HEK293 (cell line): Measurements from ENCODE around the gene USHBP1.
A peak's percentile ranks its signal among the peaks of the same experiment; 100 is the strongest.

Experiments
- CTCF ChIA-PET: fragments of 350-600 bp; formaldehyde crosslinking; extraction: SDS; loops from one replicate; lab custom pipeline; 2021; ENCODE audit warnings: antibody characterized with exemption; lab: Yijun Ruan, JAX
- POLR2A ChIA-PET: fragments of 300-600 bp; formaldehyde crosslinking; extraction: SDS; loops from one replicate; lab custom pipeline; 2020; ENCODE audit warnings: antibody characterized with exemption, inconsistent platforms; lab: Yijun Ruan, JAX
- H3K27ac ChIP-seq: fragments of 200-500 bp; sonication (Bioruptor generic); 2 replicates; pipeline ENCODE4 v1.5.1; 2014; ENCODE audit warnings: low read depth, low read length, control low read depth, inconsistent platforms; ENCODE audit errors: extremely low read depth
- H3K36me3 ChIP-seq, 2 experiments: fragments of 200-500 bp in 1 of 2; sonication (Bioruptor generic) in 1 of 2; 1 replicate in 1 of 2; 2 replicates in 1 of 2; pipeline ENCODE4 v1.5.1; 2014 to 2017; ENCODE audit warnings: inconsistent platforms in 2 of 2, low read length in 2 of 2; ENCODE audit not compliant: control insufficient read depth in 2 of 2, insufficient read depth in 1 of 2
- H3K4me1 ChIP-seq: fragments of 200-500 bp; sonication (Bioruptor generic); 2 replicates; pipeline ENCODE4 v1.5.1; 2014; ENCODE audit warnings: mild to moderate bottlenecking, low read length, inconsistent platforms; ENCODE audit not compliant: control insufficient read depth, insufficient read depth
- H3K4me3 ChIP-seq: 2 replicates; pipeline ENCODE4 v1.5.1; 2011; ENCODE audit warnings: low read depth, mild to moderate bottlenecking, control low read depth, low read length, moderate library complexity
- H3K9me3 ChIP-seq: fragments of 200-500 bp; sonication (Bioruptor generic); 2 replicates; pipeline ENCODE4 v1.5.1; 2014; ENCODE audit warnings: low read depth, low read length, inconsistent platforms; ENCODE audit not compliant: control insufficient read depth, insufficient read depth
- BCL11B ChIP-seq: fragments of 450-650 bp; formaldehyde crosslinking; IDR thresholded peaks from 2 replicates; pipeline ENCODE4 v1.5.1; 2016; ENCODE audit warnings: low read depth, missing biosample characterization, missing genetic modification characterization
- CTCF ChIP-seq: fragments of 450-650 bp; formaldehyde crosslinking; IDR thresholded peaks from 2 replicates; pipeline ENCODE4 v1.5.1; 2016; ENCODE audit warnings: missing biosample characterization, missing genetic modification characterization
- ZFP3 ChIP-seq: fragments of 450-650 bp; formaldehyde crosslinking; IDR thresholded peaks from 2 replicates; pipeline ENCODE4 v1.5.1; 2016; ENCODE audit warnings: low read depth, missing biosample characterization, missing genetic modification characterization
- ZNF10 ChIP-seq: fragments of 450-650 bp; formaldehyde crosslinking; IDR thresholded peaks from 2 replicates; pipeline ENCODE4 v1.5.1; 2017; ENCODE audit warnings: missing biosample characterization, missing genetic modification characterization
- ZNF121 ChIP-seq: fragments of 450-650 bp; formaldehyde crosslinking; IDR thresholded peaks from 2 replicates; pipeline ENCODE4 v1.5.1; 2016; ENCODE audit warnings: missing biosample characterization, missing genetic modification characterization
- ZNF423 ChIP-seq: fragments of 450-650 bp; formaldehyde crosslinking; IDR thresholded peaks from 2 replicates; pipeline ENCODE4 v1.5.1; 2016; ENCODE audit warnings: missing biosample characterization, missing genetic modification characterization
- ZNF48 ChIP-seq: fragments of 450-650 bp; formaldehyde crosslinking; IDR thresholded peaks from 2 replicates; pipeline ENCODE4 v1.5.1; 2016; ENCODE audit warnings: missing biosample characterization, missing genetic modification characterization
- ZNF548 ChIP-seq: fragments of 450-650 bp; formaldehyde crosslinking; IDR thresholded peaks from 2 replicates; pipeline ENCODE4 v1.5.1; 2016; ENCODE audit warnings: missing biosample characterization, missing genetic modification characterization
- ZNF623 ChIP-seq: fragments of 450-650 bp; formaldehyde crosslinking; IDR thresholded peaks from 2 replicates; pipeline ENCODE4 v1.5.1; 2016; ENCODE audit warnings: missing biosample characterization, missing genetic modification characterization
- ZNF624 ChIP-seq: fragments of 450-650 bp; formaldehyde crosslinking; IDR thresholded peaks from 2 replicates; pipeline ENCODE4 v1.5.1; 2017; ENCODE audit warnings: missing biosample characterization, missing genetic modification characterization
- ZNF664 ChIP-seq: fragments of 450-650 bp; formaldehyde crosslinking; IDR thresholded peaks from 2 replicates; pipeline ENCODE4 v1.5.1; 2016; ENCODE audit warnings: missing biosample characterization, missing genetic modification characterization

Gene USHBP1

GRCh38 chr19:17242431-17243208, 21.9 kb downstream of the USHBP1 start (continued):
- TF ChIP-seq CTCF (tag by site-specific recombination) (no peak), BCL11B (tag by site-specific recombination) (peak; percentile 45; the same call in 1 of the 2 replicates)

GRCh38 chr19:17240826-17241399, 23.6 kb downstream of the USHBP1 start:
- ChIA-PET CTCF (interaction anchor here (0.6 to 1.2 kb wide), 2 partner anchors 20 to 44 kb away, joined by 3 to 7 read pairs; no protein-coding TSS in a partner anchor), POLR2A (interaction anchor here (1.6 to 6.8 kb wide), 2 partner anchors 14 to 25 kb away, joined by 6 to 29 read pairs; partner anchors contain the start of genes OCEL1 and USE1)
- no peaks in the 10 kb centered on the region for H3K9me3 ChIP-seq
- peaks cover 0 to 29% of the 10 kb centered on the region in 2 experiments; a peak in 2 of 3 replicates for H3K36me3 ChIP-seq
- peaks cover 4% of the 10 kb centered on the region for H3K4me1 ChIP-seq
- no peak overlapping the region for H3K4me3 ChIP-seq
- no peak overlapping the region for H3K27ac ChIP-seq
- TF ChIP-seq ZFP3 (peak; percentile 99), ZNF48 (tag by site-specific recombination) (no peak), ZNF423 (tag by site-specific recombination) (no peak)

- Histone ChIP-seq H3K9me3 (no peaks in the 10 kb centered on the region), H3K4me3 (no peak overlapping the region), H3K27ac (no peak overlapping the region), H3K4me1 (peaks cover 4% of the 10 kb centered on the region), H3K36me3 (peaks cover 0 to 29% of the 10 kb centered on the region in 2 experiments; a peak in 2 of 3 replicates)
- POLR2A ChIA-PET, result interaction anchor here (1.6 to 6.8 kb wide), 2 partner anchors 14 to 25 kb away, joined by 6 to 29 read pairs; partner anchors contain the start of genes OCEL1 and USE1
- CTCF ChIA-PET, result interaction anchor here (0.6 to 1.2 kb wide), 3 partner anchors 20 to 138 kb away, joined by 3 to 7 read pairs (median 3); no protein-coding TSS in a partner anchor
- no peak for TF ChIP-seq ZNF624 (tag by site-specific recombination)
- TF ChIP-seq ZNF10, result peak; percentile 67; the same call in 1 of the 2 replicates
These were observed 24.3 kb downstream of the USHBP1 start for GRCh38 chr19:17240062-17240752.

GRCh38 chr19:17237747-17238706, 26.5 kb downstream of the USHBP1 start:
- peak; percentile 79 for TF ChIP-seq ZNF664 (tag by site-specific recombination)
- no peak for TF ChIP-seq ZNF548 (tag by site-specific recombination)
- peak; percentile 96 for TF ChIP-seq ZNF623
- TF ChIP-seq ZNF121 (tag by site-specific recombination), result peak; percentile 76
- H3K27ac ChIP-seq, result no peak overlapping the region
- H3K9me3 ChIP-seq, result no peaks in the 10 kb centered on the region
- H3K36me3 ChIP-seq, result peaks cover 6 to 42% of the 10 kb centered on the region in 2 experiments; a peak in 2 of 3 replicates
- H3K4me1 ChIP-seq, result peaks cover 11% of the 10 kb centered on the region
- H3K4me3 ChIP-seq, result no peak overlapping the region
- CTCF ChIA-PET, result no interaction called here
- POLR2A ChIA-PET, result interaction anchor here (1.3 to 3.5 kb wide), 2 partner anchors 12 to 29 kb away, joined by 3 to 25 read pairs; partner anchors contain the start of gene OCEL1
